SK-N-SH treated with all-trans-retinoic acid at 6 μM for 48 hours (cell line): ENCODE results near the gene FYN.

Experiments
- ARNTL ChIP-seq: fragments of 450-650 bp; formaldehyde crosslinking; IDR thresholded peaks from 2 replicates; pipeline ENCODE4 v1.5.0; 2020; ENCODE audit warnings: low read depth, mild to moderate bottlenecking, moderate library complexity, borderline replicate concordance
- ESRRG ChIP-seq: fragments of 250-450 bp; sonication (Bioruptor Pico); IDR thresholded peaks from 2 replicates; pipeline ENCODE4 v1.6.1; 2021; ENCODE audit warnings: mild to moderate bottlenecking
- OSR1 ChIP-seq: fragments of 250-450 bp; sonication (Bioruptor Pico); IDR thresholded peaks from 2 replicates; pipeline ENCODE4 v1.8.0; 2022; ENCODE audit warnings: moderate library complexity, mild to moderate bottlenecking, inconsistent platforms
- PPARA ChIP-seq: fragments of 250-450 bp; sonication (Bioruptor Pico); IDR thresholded peaks from 2 replicates; pipeline ENCODE4 v1.5.0; 2020; ENCODE audit warnings: mild to moderate bottlenecking, borderline replicate concordance
- RARB ChIP-seq: fragments of 250-450 bp; sonication (Bioruptor Pico); IDR thresholded peaks from 2 replicates; pipeline ENCODE4 v1.8.0; 2021; ENCODE audit warnings: mild to moderate bottlenecking, moderate library complexity
- TCF4 ChIP-seq: fragments of 250-450 bp; sonication (Bioruptor Pico); IDR thresholded peaks from 2 replicates; pipeline ENCODE4 v1.8.0; 2021; ENCODE audit warnings: mild to moderate bottlenecking, moderate library complexity, borderline replicate concordance
- ZC3H10 ChIP-seq: fragments of 250-450 bp; sonication (Bioruptor Pico); IDR thresholded peaks from 2 replicates; pipeline ENCODE4 v1.5.1; 2021; ENCODE audit warnings: mild to moderate bottlenecking, moderate library complexity
- ZFP30 ChIP-seq: fragments of 450-650 bp; formaldehyde crosslinking; IDR thresholded peaks from 2 replicates; pipeline ENCODE4 v1.5.0; 2022; ENCODE audit warnings: mild to moderate bottlenecking, moderate library complexity
- ZNF70 ChIP-seq: fragments of 450-650 bp; formaldehyde crosslinking; IDR thresholded peaks from 2 replicates; pipeline ENCODE4 v1.5.0; 2020; ENCODE audit warnings: mild to moderate bottlenecking, moderate library complexity
- ZNF8 ChIP-seq: fragments of 450-650 bp; formaldehyde crosslinking; IDR thresholded peaks from 2 replicates; pipeline ENCODE4 v1.5.0; 2020; ENCODE audit warnings: mild to moderate bottlenecking, moderate library complexity
- TF ChIP-seq, protein P1 (sequence below): fragments of 250-450 bp; sonication (Bioruptor Pico); IDR thresholded peaks from 2 replicates; pipeline ENCODE4 v1.8.0; 2020; ENCODE audit warnings: mild to moderate bottlenecking, moderate library complexity, borderline replicate concordance

DNA sequence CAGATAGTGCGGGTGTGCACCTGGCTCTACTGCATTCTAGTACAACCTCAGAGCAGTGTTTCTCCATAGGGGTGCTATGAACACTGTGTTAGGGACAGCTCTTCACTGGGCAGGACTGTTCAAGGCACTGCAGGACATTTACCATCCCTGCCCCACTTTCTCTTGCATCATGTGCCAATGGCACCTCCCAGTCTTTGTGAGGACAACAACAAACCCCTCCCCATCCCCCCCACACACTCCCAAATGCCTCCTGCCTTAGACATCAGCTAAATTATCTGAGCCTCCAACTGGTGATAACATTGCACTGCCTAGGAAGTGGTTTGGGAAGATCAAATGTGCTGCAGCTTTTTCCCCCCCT, 98.9 kb downstream of the FYN start:
- TF ChIP-seq ZC3H10 (CRISPR knock-in tag) (no peak), PPARA (CRISPR knock-in tag) (no peak), ZNF70 (CRISPR knock-in tag) (no peak), ZNF8 (no peak), ZFP30 (no peak), TCF4 (CRISPR knock-in tag) (no peak), ESRRG (CRISPR knock-in tag) (no peak), OSR1 (CRISPR knock-in tag) (no peak), ARNTL (no peak), RARB (CRISPR knock-in tag) (no peak)
- TF ChIP-seq, protein P1, sequence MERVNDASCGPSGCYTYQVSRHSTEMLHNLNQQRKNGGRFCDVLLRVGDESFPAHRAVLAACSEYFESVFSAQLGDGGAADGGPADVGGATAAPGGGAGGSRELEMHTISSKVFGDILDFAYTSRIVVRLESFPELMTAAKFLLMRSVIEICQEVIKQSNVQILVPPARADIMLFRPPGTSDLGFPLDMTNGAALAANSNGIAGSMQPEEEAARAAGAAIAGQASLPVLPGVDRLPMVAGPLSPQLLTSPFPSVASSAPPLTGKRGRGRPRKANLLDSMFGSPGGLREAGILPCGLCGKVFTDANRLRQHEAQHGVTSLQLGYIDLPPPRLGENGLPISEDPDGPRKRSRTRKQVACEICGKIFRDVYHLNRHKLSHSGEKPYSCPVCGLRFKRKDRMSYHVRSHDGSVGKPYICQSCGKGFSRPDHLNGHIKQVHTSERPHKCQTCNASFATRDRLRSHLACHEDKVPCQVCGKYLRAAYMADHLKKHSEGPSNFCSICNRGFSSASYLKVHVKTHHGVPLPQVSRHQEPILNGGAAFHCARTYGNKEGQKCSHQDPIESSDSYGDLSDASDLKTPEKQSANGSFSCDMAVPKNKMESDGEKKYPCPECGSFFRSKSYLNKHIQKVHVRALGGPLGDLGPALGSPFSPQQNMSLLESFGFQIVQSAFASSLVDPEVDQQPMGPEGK (CRISPR knock-in tag) = no peak
